GM18520 (cell line): ENCODE data around the gene TBC1D21.

Experiments used
- ATAC-seq: cut with Tn5 transposase; IDR thresholded peaks from one replicate; pipeline ENCODE4 v1.9.1; 2021; ENCODE audit not compliant: unreplicated experiment

The TBC1D21 gene

GRCh38 chr15:73858062-73858461, 15.3 kb upstream of the TBC1D21 start:
- ATAC-seq = no peak

GRCh38 chr15:73862276-73862675, 11.1 kb upstream of the TBC1D21 start:
- no peak for ATAC-seq

- no peak for ATAC-seq
Observed at GRCh38 chr15:73865379-73865778, 8.0 kb upstream of the TBC1D21 start.

GRCh38 chr15:73865904-73866303, 7.5 kb upstream of the TBC1D21 start:
- no peak for ATAC-seq

GRCh38 chr15:73866481-73866880, 6.9 kb upstream of the TBC1D21 start:
- no peak for ATAC-seq

GRCh38 chr15:73866881-73867410, 6.4 kb upstream of the TBC1D21 start:
- no peak for ATAC-seq

- ATAC-seq = no peak
Observed at GRCh38 chr15:73867426-73867825, 5.9 kb upstream of the TBC1D21 start.

- ATAC-seq = no peak
Observed at GRCh38 chr15:73867956-73868355, 5.4 kb upstream of the TBC1D21 start.

- no peak for ATAC-seq
Observed at GRCh38 chr15:73869216-73869995, 4.0 kb upstream of the TBC1D21 start.

- ATAC-seq = no peak
Observed at GRCh38 chr15:73870700-73871408, 2.5 kb upstream of the TBC1D21 start.

- ATAC-seq = no peak
Observed at GRCh38 chr15:73872346-73872745, 1.0 kb upstream of the TBC1D21 start.

- ATAC-seq = no peak
Observed at GRCh38 chr15:73873889-73874511, 636 bp downstream of the TBC1D21 start.

GRCh38 chr15:73879426-73879825, 6.1 kb downstream of the TBC1D21 start:
- no peak for ATAC-seq

- ATAC-seq = no peak
Observed at GRCh38 chr15:73881579-73882320, 8.4 kb downstream of the TBC1D21 start.

GRCh38 chr15:73882761-73883419, 9.5 kb downstream of the TBC1D21 start:
- ATAC-seq = no peak

GRCh38 chr15:73884159-73884558, 10.8 kb downstream of the TBC1D21 start:
- ATAC-seq = no peak

- no peak for ATAC-seq
Observed at GRCh38 chr15:73885954-73886700, 12.8 kb downstream of the TBC1D21 start.

- no peak for ATAC-seq
Observed at GRCh38 chr15:73886717-73887345, 13.5 kb downstream of the TBC1D21 start.

- no peak for ATAC-seq
Observed at GRCh38 chr15:73887481-73887880, 14.1 kb downstream of the TBC1D21 start.
